ENCODE data around the gene PKP3. TPM values are rescaled to one million over a fixed set of nuclear protein-coding genes. Genes with fewer than 3 reads are reported as not detected.

Gene PKP3
- total RNA-seq, 1 donor from 2014 or later: 23.9 TPM

DNA sequence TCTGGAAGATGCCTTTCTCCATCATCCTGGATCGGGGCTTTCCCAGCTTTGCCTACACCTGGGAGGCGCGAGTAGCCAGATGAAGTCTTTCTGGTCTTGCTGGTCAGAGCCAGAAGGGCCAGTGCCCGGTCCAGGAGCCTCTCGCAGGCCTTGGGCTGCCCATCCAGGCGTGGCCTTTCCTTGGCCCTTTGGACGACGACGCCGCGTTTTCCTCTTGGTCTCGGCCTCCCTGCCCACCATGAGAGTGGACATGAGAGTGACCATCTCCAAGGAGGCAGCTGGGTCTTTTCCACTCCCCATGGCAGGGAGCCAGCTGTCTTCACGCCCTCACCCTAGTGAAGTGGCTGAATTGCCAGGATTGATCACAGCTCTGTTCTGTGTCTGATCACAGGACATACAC, 59.6 kb downstream of the PKP3 start:
- H3K36me3 ChIP-seq (ENCODE audit: control insufficient read depth, insufficient read depth, low read length): no peaks in the 10 kb centered on the region
- no peaks in the 10 kb centered on the region for H3K27me3 ChIP-seq (ENCODE audit: control insufficient read depth, insufficient read depth, low read length)
- DNase-seq (ENCODE audit: low read depth): no peak
- TF ChIP-seq, protein P1, sequence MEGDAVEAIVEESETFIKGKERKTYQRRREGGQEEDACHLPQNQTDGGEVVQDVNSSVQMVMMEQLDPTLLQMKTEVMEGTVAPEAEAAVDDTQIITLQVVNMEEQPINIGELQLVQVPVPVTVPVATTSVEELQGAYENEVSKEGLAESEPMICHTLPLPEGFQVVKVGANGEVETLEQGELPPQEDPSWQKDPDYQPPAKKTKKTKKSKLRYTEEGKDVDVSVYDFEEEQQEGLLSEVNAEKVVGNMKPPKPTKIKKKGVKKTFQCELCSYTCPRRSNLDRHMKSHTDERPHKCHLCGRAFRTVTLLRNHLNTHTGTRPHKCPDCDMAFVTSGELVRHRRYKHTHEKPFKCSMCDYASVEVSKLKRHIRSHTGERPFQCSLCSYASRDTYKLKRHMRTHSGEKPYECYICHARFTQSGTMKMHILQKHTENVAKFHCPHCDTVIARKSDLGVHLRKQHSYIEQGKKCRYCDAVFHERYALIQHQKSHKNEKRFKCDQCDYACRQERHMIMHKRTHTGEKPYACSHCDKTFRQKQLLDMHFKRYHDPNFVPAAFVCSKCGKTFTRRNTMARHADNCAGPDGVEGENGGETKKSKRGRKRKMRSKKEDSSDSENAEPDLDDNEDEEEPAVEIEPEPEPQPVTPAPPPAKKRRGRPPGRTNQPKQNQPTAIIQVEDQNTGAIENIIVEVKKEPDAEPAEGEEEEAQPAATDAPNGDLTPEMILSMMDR (IDR thresholded peaks at IDR 0.05; ENCODE audit: insufficient read depth, low read length, poor library complexity, severe bottlenecking): no peak
- H3K4me3 ChIP-seq (ENCODE audit: low read depth, low read length): no peak overlapping the region

DNA sequence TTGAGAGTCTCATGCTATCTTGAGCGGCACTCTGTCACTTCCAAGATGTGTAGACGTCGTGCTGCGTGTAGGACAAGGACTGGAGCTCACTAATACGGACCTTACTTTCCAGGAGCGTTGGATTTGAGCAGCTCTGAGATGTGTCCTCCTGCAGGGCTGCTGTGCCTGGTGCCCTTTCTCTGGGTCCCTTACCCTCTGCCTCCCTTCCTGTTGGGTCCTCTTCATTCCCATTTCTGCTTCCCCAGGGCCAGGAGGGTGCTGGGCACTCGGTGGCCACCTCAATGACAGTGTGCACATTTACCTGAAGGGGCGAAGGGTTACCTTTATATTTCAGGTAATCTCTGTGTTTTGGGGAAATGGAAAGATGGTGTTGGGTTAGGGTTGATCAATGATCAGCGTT, 60.0 kb downstream of the PKP3 start:
- Histone ChIP-seq H3K4me3 (ENCODE audit: low read depth, low read length) (no peak overlapping the region), H3K27me3 (ENCODE audit: control insufficient read depth, insufficient read depth, low read length) (no peaks in the 10 kb centered on the region), H3K36me3 (ENCODE audit: control insufficient read depth, insufficient read depth, low read length) (no peaks in the 10 kb centered on the region)
- DNase-seq (ENCODE audit: low read depth): no peak
- TF ChIP-seq, protein P1 (IDR thresholded peaks at IDR 0.05; ENCODE audit: insufficient read depth, low read length, poor library complexity, severe bottlenecking): no peak

Other genes with a start within 250 kb of the PKP3 start
- not detected in 2 replicates for gene SCGB1C1, start 201.1 kb upstream of the PKP3 start, total RNA-seq
- 30.6 and 31.1 TPM in 2 replicates for gene BET1L, start 186.8 kb upstream of the PKP3 start, total RNA-seq
- 116 and 131 TPM in 2 replicates for gene RIC8A, start 186.5 kb upstream of the PKP3 start, total RNA-seq
- 11.4 and 11.8 TPM in 2 replicates for gene SIRT3, start 157.9 kb upstream of the PKP3 start, total RNA-seq
- gene PSMD13, start 157.2 kb upstream of the PKP3 start, total RNA-seq: 131 and 150 TPM in 2 replicates
- gene NLRP6, start 115.8 kb upstream of the PKP3 start, total RNA-seq: not detected in 2 replicates
- gene PGGHG, start 105.1 kb upstream of the PKP3 start, total RNA-seq: 10.5 and 13.1 TPM in 2 replicates
- gene IFITM5, start 94.7 kb upstream of the PKP3 start, total RNA-seq: not detected in 2 replicates
- 39.9 and 55.0 TPM in 2 replicates for gene IFITM2, start 86.4 kb upstream of the PKP3 start, total RNA-seq
- 38.2 and 42.4 TPM in 2 replicates for gene IFITM1, start 80.2 kb upstream of the PKP3 start, total RNA-seq
- 93.7 and 125 TPM in 2 replicates for gene IFITM3, start 73.3 kb upstream of the PKP3 start, total RNA-seq
- gene B4GALNT4, start 24.7 kb upstream of the PKP3 start, total RNA-seq: 24.2 and 31.6 TPM in 2 replicates
- gene SIGIRR, start 20.8 kb downstream of the PKP3 start, total RNA-seq: 98.4 and 113 TPM in 2 replicates
- 18.4 and 19.7 TPM in 2 replicates for gene ANO9, start 47.8 kb downstream of the PKP3 start, total RNA-seq
- gene PTDSS2, start 56.1 kb downstream of the PKP3 start, total RNA-seq: 81.1 and 96.3 TPM in 2 replicates
- 229 and 251 TPM in 2 replicates for gene RNH1, start 113.0 kb downstream of the PKP3 start, total RNA-seq
- 83.7 and 96.1 TPM in 2 replicates for gene HRAS, start 141.4 kb downstream of the PKP3 start, total RNA-seq
- gene LRRC56, start 143.3 kb downstream of the PKP3 start, total RNA-seq: 1.6 and 1.9 TPM in 2 replicates
- 1.9 and 4.7 TPM in 2 replicates for gene LMNTD2, start 166.5 kb downstream of the PKP3 start, total RNA-seq
- gene RASSF7, start 166.8 kb downstream of the PKP3 start, total RNA-seq: 72.5 and 91.7 TPM in 2 replicates
- gene PHRF1, start 182.3 kb downstream of the PKP3 start, total RNA-seq: 32.5 and 33.0 TPM in 2 replicates
- gene IRF7, start 221.7 kb downstream of the PKP3 start, total RNA-seq: 60.2 and 78.7 TPM in 2 replicates
- 0.92 TPM in 1 of 2 replicates, not detected in the other for gene CDHR5, start 230.7 kb downstream of the PKP3 start, total RNA-seq
- 2.1 TPM in 1 of 2 replicates, not detected in the other for gene SCT, start 233.0 kb downstream of the PKP3 start, total RNA-seq
- 0.08 TPM in 1 of 2 replicates, not detected in the other for gene DRD4, start 243.1 kb downstream of the PKP3 start, total RNA-seq